ENCODE measurements around the gene SETD7. TPM values are rescaled to one million over a fixed set of nuclear protein-coding genes. Genes with fewer than 3 reads are reported as not detected.
A peak's percentile ranks its signal among the peaks of the same experiment; 100 is the strongest.

Gene SETD7
- polyA plus RNA-seq, 3 donors = 11.0 to 12.1 (median 12.0) TPM

DNA sequence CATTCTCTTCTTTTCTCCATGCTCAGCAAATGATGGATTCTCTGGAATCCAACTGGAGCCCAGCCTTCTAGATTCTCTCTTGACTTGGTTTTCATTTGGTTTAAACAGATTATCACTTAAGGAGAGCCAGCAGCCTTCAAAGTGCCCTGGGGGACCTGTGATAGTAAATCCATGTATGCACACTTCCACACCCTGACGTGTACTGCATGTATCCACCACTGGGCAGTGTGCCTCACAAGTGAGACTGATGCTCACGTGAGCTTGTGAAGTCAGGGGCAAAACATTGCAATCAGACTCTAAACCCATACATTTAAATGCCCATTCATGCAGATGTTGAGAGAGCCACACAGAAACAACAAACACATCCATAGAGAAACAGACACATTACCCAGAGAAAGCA, 28.0 kb upstream of the SETD7 start:
- DNase-seq = no peak

DNA sequence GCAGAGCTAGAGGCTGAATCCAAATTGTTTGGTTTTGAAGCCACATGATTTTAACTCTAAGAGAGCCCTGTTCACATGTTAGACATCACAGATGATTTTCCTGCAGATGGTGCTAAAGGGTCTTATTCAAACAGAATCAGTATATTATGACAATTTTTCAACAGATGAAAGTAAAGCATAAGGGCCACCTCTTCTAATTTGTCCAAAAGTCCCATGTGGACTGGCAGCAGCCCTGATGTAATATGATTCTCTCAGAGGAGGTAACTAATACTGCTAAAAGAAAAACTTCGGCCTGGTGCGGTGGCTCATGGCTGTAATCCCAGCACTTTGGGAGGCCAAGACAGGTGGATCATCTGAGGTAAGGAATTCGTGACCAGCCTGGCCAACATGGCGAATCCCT, 26.0 kb upstream of the SETD7 start:
- DNase-seq = no peak

DNA sequence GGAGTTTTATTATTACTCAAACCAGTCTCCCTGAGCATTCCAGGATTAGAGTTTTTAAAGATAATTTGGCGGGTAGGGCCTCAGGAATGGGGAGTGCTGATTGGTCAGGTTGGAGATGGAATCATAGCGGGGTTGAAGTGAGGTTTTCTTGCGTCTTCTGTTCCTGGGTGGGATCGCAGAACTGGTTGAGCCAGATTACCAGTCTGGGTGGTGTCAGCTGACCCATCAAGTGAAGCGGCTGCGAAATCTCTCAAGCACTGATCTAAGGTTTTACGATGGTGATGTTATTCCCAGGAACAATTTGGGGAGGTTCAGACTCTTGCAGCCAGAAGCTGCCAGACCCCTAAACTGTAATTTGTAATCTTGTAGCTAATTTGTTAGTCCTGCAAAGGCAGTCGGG, 25.1 kb upstream of the SETD7 start:
- no peak for DNase-seq

DNA sequence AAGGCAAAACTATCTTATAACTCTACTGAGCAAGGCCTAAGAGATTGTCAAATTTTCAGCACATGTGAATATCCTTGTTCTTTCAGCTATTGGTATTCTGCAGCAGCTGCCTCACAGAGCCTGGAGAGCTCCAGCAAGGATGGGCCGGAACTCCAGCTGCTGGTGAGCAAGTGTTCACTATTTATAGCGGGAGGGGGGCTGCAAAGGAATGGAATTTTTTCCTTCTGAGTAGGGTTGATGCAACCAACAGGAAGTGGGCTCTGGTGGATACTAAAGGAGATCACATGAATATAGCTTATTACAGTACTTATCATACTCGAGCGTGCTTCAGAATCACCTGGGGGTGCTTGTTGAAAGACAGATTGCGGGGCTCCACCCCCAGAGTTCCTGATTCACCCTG, 20.2 kb upstream of the SETD7 start:
- DNase-seq = no peak

DNA sequence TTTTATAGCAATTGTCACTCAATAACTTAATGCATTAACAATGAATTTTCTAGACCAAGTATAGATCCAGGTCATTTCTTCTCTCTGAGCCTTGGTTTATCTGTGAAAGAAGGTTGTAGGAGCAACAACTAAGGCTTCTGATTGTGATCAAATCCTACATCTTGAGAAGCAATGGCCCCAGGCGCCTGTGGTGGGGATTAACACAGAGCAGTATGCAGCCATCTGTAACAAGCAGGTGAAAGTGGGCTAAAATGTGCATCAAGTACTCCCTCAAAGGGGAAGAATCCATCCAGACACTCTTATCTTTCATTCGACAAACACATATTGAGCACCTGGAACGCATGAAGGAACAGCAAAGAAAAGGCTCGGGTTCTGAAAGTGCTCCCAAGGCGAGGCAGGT, 19.1 kb upstream of the SETD7 start:
- no peak for DNase-seq

DNA sequence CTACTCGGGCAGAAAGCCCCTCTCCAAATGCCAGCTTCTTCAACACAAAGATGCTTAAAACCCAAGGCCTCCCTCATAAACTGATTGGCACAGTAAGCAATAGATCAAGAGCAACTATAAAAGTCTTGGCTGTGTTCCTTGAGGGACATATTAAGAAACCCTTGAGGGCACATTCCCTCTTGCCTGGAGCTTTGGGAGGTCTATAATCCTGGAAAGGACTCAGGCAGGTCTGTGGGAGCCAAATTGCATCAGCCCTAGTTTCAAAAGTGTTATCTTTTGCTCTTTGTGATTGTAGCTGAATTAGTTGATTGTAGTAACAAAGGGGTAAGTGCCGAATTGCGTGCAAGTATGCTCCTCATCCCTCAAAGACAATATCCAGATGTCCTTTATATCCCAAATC, 18.6 kb upstream of the SETD7 start:
- DNase-seq = no peak

DNA sequence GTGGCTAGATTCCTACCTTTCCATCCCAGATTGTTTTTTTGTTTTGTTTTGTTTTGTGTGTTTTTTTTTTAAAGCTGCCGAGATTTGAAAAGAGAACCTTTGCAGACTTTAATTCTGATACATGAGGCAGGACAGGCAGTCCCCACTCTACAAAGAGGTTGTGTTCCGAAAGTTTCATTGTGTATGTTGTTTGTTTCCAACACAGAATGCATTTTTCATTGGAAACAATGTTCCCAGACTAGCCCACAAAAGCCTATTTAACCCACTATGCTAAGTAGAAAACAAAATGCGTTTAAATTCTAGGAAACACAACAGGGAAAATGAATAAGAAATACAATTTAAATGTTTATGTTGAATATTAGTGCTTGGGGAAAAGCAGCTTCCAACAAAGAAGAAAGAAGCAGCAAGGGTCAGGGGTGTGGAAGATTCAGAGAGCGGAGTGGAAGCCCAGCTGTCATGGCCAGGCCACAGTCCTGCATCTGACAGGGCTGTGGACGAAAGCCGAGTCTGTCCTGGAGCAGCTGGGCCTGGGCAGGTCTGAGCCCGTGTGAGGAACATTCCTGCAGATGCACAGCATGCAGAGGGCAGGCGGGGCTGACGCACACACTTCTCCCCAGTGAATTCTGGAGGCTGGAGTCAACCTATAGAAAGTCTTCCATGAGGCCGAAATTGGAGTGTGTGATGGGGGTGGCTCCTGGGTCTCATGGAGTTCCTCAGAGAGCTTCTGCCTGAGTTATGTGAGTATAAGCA, 12.4 kb upstream of the SETD7 start:
- DNase-seq = no peak

DNA sequence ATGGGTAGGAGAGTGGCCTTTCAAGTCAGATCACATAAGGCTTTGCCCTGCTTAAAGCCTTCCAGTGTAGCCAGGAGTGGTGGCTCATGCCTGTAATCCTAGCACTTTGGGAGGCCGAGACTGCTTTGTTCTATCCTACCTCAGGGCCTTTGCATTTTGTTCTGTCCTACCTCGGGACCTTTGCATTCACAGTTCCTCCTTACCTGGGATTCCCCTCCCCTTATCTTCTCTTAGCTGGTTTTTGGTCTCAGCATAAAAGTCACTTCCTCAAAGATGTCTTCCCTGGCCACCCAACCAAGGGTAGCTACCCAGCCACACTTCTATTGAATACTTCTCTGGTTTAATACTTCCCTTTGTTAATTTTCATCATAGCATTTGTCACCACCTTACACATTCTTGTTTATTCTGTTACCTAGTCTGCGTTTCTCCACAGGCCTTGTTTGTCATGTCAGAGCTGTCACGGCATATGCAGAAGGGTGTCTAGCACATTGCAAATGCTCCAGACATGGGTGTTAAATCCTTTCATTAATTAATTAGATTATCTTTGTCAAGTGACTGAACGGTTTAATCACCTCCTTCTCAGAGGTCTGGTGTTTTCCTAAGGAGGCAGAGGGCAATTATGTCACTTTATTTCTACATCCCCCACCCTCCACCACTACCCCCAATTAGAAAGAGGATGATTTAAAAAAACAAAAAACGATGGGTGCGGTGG, 11.3 kb upstream of the SETD7 start:
- no peak for DNase-seq

DNA sequence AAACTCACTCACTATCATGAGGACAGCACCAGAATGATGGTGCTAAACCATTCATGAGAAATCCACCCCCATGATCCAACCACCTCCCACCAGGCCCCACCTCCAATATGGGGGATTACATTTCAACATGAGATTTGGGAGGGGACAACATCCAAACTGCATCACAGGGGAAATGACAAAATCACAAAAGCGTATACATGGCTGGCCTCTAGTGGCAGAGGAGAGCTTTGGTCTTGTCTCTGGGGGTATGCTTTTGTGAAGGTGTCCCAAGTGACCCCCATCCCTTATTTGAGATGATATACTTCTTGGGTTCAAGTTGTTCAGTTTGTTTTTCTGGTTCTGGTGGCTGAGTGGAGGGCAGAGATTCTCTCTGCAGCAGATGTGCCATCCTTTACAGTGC, 8.5 kb upstream of the SETD7 start:
- no peak for DNase-seq

DNA sequence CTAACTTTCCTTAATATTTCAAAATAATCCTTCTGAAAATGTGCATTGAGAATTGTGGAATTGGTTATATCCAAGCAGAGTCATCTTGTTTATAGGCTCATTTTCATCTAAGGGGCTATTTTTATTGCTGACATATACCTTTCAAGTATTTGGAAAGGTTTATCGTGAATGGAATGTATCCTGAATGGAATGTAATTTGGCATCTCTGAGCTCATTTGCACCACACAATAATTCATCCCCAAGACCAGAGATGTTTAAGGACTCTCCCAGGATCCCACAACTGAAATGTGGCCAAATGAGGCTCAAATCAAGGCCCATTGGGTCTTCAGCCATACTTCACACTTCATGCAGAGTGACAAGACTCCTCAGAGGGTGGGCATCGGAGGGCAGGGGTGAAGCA, 7.5 kb upstream of the SETD7 start:
- DNase-seq = no peak

DNA sequence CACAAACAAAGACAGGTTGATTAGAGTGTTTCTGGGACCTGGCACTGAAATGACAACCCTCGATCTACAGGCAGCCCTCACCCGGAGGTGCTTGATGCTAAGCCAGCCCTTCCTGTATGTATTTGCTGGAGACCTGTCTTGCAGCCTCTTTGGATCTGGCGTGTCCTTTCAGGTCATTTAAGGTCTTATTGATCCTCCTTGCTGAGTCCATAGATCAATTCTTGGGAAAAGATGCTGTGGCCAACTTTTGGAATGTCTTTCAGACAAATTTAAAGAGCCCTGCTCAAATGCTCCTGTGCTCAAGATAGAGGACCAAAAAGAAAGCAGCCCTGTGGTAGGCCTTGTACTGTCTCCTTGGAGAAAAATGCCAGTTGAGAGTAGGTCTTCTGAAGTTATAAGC, 6.8 kb upstream of the SETD7 start:
- no peak for DNase-seq

DNA sequence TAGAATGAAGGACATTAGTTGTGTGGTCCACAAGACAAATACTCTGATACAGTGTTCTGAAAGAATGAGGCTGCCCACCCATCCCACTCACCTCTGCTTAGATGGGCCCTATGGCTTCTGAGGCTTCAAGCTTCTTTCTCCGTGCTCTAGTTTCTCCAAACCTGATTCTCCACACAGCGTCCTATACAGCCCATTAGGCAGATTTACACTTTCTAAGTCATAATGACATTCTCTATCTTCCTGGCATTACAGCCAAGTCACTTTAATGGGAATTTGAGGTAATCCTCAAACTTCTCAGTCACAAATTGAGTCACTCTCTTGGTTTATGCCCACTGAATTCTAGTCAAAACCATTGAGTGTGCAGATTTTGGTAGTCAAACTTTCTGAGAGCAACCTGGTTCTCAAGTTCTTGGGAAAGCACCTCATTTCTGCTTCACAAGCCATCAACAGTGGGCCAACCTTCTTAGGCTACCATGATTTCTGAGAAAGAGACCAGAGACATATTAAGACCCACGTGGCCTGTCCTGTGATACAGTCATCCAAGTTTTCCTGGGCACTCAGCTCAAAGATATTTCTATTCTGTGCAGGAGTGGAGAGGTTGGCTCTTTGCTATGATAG, 6.2 kb upstream of the SETD7 start:
- no peak for DNase-seq

DNA sequence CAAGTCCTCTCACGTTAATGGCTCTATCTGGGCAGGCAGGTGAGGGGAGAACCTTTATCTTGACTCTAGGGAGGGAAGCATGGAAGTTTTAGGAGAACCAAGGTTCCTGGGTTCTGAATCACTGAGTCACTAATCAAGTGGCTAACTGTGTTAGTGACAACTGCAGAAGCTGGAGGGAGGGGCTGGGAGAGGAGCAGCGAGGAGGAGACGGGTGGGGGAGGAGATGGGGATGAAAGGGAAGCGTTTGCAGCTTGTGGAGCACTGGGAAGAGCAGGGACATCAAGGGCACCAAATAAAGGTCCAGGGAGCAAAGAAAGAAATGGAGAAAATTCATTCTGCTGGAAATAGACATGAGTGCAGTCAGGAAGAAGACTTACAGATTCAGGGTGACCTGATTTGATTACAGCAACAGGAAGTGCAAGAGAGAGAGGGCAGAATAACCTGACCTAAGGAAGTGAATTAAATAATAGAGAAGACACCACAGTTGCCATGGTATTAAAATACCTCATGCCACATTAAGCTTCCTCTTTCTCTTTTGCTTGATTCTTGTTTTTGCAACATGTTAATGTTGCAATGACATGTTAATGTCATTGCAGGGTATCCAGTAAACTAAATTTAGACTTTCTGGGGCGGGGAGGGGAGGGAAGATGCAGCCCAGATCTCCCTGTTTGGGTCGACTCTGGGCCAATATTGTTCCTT, 4.5 kb upstream of the SETD7 start:
- DNase-seq = no peak

DNA sequence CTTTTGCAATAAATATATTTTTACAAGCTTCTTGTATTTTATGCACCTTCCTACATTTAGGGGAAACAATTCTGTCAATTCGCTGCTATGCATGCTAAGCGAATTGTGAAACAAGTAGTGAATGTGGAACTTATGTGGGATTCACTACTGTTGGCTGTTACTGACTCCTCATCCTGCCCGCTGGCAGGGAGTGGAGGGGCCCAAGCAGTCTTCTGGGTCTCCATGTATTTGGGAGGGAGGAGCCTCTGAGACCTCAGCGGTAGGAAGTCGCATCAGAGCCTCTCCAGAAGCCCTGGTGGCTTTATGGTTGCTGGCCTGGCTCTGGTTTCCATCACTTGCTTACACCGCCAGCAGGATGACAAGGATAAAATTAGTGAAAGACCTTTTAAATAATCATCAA, 3.7 kb upstream of the SETD7 start:
- no peak for DNase-seq

DNA sequence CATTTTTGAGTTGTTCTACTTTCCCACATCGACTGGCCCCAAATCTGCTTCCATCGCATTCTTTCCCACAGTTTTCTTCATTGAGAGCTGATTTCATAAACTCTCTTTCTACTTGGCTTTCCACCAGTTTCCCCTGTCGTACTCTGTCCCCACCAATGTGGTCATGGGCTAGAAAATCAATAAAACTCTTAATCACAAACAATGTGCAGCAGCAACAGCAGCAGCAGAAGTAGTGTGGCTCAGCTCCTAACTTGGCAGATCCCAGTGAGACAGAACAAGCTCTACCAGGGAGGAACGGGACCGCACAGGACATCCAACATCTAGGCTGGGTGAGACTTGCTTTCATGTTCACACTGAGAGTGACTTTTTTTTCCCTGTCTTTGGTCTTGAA, 3.1 kb upstream of the SETD7 start:
- DNase-seq = no peak

DNA sequence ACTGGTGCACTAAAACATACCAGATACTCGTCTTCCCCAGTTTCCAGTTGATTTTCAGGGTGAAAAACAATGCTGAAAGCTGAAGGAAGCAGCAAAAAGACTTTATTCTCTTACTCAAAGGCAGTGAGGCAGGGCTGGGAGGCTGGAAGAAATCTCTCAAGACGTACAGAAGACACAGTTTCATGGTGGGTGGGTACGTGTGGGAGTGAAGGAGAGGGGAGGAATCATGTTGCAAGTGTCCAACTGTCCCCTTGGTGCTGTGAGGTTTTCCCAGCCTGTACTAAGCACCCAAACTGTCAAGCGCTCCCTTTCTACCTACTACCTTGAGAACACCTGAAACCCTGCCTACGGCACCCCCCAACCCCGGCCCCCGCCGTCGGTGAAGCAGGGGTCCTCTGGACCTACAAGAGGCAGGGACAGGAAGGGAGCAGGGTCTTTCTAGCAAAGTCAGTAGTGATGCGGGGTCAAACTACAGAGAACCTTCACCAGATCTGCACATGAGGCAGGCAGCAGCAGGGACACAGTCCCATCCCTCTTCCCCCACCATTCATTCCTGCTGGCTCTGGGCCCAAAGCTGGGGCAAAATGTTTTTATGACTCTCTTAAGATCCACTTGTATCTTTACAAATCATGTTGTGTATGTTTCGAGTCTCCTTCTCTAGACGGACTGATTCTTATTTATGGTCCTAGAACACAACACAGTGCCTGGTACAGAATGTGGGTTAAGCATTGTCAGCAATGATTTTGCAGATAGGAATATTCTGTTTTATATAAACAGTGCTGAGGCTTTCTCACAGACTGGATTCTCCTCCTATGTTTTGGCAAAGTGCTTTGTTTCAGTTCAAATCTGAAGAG, 2.4 kb upstream of the SETD7 start:
- DNase-seq = no peak

DNA sequence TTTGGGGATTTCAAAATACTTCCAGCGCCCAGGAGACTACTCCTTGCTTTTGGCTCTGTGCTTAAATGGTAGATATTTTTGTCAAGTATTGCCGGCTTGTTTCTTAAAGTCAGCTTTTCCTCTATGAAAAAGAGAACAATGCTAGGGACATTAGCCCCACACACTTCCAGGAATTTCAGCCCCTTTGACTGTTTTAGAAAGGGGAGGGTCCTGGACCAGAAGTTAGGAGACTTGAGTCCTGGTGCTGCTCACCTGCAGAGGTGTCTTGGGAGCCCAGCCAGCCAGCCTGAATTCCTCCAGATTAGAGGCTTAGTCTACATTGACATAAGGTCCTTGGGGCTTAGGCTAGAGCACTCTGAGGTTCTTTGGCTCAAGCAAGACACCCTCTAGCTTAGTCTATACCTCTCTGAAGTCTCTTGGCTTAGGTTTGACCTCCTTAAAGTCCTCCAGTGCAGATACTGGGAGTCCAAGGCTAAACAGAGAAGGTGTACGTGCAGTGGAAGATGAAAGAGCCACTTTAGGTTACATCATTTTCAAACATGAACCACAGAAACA, 1.6 kb upstream of the SETD7 start:
- no peak for DNase-seq

DNA sequence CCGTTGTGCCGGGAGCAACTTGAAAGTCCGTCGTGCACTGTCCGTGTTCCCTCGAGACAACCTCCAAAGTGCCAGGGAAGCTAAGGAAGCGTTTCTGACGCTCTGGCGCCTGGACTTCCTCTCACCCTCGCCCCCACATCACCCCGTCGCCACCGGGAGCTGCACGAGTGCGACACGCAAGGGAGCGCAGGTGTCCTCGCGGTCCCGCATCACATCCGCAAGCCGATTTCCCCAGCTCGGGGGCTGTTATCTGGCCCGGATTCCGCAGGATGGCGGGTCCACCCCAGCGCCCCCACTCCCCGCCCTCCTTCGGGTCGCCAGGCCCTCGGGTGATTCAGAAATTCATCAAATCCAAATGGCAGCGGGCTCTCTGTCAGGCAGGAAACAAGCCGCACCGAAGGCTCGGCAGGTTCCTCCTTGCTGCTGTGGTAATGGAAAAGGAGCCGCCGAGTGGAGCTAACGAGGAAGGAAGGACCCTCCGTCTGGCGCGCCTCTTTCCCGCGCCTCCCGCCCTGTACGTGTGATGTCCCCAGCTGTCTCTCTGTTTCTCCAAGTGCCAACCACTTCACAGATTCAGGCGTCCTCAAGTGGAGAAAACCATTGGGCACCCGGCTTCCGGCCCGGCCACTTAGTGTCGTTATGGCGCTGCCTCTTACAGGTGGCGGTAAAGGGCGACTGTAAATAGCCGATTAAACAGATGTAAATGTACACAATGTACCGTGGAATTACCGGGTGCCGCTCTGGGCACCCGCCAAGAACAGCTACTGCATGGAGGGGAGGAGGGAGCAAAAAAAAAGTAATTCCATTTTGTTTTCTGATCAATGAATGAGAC, 921 bp upstream of the SETD7 start:
- peak; percentile 60 for DNase-seq

DNA sequence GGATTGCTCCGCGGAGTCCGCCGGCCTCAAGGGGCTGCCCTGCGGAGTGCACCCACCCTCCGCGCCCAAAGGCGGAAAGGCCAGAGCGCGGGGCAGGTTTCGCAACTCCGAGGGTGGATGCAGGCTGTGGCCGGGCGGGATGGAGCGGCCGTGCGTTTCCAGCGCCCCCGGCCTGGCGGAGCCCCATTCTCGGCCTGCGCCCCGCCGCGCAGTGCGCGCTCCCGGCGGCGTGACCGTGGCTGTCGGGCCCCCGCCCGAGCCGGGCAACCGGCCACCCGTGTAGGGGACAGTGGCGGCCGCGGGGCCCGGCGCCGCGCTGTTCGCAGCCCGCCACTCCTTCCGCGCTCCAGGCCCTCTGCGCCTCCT, 331 bp downstream of the SETD7 start:
- DNase-seq = no peak

DNA sequence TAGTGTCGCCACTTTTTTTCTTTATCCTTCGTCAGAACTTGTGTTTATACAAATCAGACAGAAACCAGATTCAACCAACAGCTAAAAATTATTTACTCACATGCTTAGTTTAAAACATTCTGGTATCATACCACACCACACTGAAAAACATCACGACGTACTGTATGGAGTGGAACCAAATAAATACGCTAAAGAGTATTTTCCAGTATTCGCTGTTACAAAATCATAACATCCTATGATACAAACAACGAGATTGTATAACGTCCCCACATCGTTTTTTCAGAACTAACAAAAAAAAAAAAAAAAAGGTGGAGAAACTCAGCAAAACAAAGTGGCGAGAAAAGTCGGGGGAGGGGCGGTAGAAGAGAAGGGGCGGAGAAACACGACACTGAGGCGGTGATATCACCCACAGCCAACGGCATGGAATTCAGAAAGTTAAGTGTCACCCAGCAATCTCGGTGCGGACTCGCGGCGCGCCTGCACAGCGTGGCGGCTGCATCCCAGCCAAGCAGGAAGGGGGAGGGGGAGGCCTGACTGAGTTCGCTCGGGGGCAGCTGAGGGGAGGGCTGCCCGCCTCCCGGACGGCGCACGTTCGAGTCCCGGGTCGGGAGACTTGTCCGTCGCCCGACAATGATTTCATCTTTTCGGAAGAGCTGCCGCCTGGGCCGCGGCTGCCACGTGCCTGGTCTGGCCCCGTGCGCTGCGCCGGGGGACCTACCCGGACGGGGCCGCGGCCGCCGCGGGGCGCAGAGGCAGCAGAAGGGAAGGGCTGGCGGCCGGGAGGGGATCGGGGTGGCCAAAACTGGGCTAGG, 920 bp downstream of the SETD7 start:
- DNase-seq = peak; percentile 94

Data from renal pelvis (tissue), 4 donors.